Occipital lobe (tissue), 2 donors: ENCODE results near the gene DEPDC4. TPM values are rescaled to one million over a fixed set of nuclear protein-coding genes. Genes with fewer than 3 reads are reported as not detected.
"Not testable (repeated sequence)": the region's sequence is repeated elsewhere in the genome, so short reads cannot be mapped to it uniquely, and the experiment has no call there.

Experiments
- DNase-seq: peaks from one replicate; lab custom pipeline; 2025; lab: John Stamatoyannopoulos, UW
- total RNA-seq: library from RNA; depleted of rRNA; stranded (reverse); fragments of >200 nt; gene quantifications from one replicate; pipeline ENCODE4 v1.2.3, GENCODE V29; 2014

DEPDC4 gene
- total RNA-seq, 1 donor from 2014 or later, result 1.2 TPM

GRCh38 chr12:100265107-100265506 lies 1.8 kb downstream of the DEPDC4 start:
- not testable (repeated sequence) for DNase-seq

GRCh38 chr12:100263131-100263530 lies 3.7 kb downstream of the DEPDC4 start:
- no peak for DNase-seq

DNA sequence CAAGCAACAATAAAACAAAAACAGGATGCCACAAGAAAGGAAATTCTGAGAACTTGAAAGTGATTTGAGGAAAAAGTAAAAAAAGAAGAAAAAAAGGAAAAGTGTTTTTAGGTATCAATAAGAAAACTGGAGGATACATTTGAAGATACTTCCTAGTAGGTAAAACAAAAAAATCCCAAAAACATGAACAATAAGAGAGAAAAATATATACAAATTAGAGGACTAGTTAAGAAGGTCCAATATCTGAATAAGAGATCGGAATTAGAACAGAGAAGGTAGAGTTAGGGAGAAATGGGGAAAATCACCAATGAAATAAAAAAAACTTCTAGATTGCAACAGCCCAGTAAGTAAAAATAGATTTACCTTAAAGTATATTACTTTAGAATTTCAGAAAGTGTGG lies 8.8 kb downstream of the DEPDC4 start:
- DNase-seq, result no peak

- DNase-seq, result no peak
These were observed 12.0 kb downstream of the DEPDC4 start for GRCh38 chr12:100254876-100255275.

DNA sequence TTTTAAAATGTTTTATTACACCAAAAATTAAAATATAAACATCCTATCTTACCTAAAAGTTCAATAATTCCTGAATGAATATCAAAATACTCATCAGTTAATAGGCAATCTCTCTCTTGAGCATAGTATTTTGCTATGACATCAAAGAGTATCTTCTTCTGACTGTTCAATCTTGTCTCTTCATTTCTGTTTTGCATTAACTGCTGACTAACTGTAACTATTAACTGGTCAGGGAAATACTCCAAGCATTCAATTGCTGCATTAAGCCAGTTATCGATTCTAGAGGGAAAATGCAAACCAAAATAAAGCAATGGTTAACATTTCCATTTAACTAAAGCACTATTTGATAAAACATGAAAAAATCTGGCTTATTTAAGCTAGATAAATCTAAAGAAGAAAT lies 13.4 kb downstream of the DEPDC4 start:
- no peak for DNase-seq

GRCh38 chr12:100251917-100252316 lies 15.0 kb downstream of the DEPDC4 start:
- no peak for DNase-seq

DNA sequence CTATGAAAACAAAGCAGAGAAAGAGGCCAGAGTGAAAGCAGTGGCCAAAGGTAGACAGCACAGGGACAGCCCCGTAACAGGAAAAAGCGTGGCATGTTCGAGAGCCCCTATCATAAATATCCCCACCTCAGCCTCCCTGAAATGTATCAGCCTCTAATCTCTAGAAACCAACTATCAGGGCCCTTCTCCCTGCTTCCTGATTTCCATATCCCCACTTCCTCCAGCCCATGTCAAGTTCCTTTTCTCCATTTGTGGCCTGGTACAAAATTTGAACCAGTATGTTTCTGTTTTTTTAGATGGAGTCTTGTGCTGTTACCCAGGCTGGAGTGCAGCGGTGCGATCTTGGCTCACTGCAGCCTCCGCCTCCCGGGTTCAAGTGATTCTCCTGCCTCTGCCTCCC lies 16.9 kb downstream of the DEPDC4 start:
- DNase-seq, result no peak

DNA sequence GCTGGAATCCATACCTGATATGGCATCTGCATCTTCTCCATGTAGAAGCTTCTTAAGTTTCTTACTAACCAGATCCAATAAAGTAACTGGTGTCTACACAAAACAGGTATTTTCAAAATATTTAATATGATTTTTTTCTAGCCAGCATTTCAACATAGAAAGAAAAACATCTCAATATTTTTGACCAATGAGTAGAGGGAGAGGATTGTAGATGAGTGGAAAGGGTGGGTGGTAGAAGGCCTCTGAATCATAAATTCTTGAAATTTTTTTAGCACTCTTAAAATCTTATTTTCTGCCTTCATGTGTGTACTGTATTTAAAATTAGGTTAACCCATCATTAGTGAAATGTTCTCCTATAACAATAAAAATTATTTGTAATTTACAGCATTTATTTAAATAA lies 18.0 kb downstream of the DEPDC4 start:
- no peak for DNase-seq

DNA sequence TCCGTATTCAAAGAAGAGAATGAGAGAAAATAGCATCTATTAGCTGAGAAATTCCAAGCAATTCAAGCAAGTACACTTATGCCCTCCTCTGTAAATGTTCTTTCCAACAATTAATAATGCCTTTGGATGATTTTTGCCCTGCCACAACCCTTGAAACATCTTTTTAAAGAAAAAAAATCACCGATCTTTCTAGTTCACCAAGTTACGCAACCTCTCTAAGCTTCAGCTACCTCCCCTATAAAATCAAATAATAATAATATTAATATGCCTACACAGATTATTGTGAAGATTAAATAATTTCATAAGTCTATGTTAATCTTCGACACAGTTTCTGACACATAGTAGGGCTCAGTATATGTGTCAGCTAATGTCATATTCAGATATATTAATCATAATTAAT lies 19.1 kb downstream of the DEPDC4 start:
- no peak for DNase-seq

GRCh38 chr12:100243137-100243536 lies 23.7 kb downstream of the DEPDC4 start:
- DNase-seq, result no peak

DNA sequence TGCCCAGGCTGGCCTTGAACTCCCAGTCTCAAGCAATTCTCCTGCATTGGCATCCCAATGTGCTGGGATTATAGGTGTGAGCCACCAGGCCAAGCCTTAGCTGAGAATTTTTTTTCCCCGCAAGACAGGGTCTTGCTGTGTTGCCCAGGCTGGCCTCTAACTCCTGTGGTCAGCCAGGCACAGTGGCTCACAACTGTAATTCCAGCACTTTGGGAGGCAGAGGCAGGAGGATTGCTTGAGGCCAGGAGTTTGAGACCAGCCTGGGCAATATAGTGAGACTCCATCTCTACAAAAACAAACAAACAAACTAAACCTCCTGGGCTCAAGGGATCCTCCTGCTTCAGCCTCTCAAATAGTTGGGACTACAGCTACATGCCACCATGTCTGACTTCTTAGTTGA lies 27.3 kb downstream of the DEPDC4 start:
- DNase-seq, result no peak

DNA sequence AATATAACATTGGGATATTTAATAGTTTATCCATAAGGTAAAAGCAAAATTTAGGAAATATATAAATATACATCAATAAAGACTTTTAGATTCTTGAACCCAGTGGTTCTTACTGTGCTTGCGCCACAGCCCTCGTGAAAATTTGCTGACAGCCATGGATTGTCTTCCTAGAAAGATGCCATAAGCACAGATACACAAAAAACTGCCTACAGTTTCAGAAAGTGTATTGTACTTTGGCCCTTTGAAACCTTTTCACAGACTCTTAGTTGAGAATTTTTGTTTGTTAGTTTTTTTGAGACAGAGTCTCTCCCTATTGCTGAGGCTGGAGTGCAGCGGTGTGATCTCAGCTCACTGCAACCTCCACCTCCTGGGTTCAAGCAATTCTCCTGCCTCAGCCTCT lies 28.1 kb downstream of the DEPDC4 start:
- no peak for DNase-seq

DNA sequence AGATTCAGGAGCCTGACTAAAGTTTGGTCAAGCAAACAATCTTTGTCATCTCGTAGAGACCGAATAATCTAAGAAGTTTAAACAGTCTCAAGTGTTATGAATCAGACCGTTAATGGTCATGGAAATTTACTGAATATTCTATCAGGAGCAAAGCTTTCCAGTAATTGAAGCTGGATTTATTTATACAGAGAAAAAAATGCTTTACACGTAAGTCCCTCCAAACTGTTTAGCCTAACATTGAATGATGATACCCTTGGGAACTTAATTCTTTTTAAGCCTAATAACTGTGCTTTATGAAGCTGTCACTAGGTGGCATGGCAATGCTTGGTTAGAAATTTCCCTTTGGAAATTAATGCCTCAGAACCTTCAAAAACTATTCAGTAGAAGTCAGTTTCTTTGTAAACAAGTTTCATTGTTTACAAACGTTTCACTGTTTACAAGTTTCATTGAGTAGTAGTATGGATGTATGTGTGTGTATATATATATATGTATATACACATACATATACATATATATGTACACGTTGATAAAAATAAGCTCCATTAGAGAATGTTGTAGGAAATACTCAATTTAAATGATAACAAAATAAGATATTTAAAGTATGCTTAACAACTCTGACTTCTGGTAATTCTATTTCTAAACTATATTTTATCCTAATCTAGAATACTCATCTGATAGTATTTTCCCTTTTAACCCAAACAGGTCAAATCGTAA lies 32.1 kb downstream of the DEPDC4 start:
- no peak for DNase-seq

DNA sequence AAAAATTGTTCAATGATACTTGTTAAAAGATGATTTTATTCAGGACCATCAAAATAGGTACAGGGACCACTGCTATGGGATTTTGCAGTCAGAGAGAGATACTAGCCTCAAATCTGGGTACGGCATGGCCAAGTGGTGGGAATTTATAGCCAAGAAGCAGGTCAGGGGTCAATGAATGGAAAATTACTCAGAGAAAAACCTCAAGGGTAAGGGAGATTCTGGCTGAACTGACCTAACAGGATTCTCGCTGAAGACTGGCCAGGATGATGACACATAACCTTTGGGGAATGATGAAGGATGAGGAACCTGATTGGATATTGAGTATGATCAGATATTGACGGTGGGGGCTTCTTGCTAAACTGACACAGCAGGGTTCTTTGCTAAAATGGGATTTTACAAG lies 32.7 kb downstream of the DEPDC4 start:
- DNase-seq, result no peak

DNA sequence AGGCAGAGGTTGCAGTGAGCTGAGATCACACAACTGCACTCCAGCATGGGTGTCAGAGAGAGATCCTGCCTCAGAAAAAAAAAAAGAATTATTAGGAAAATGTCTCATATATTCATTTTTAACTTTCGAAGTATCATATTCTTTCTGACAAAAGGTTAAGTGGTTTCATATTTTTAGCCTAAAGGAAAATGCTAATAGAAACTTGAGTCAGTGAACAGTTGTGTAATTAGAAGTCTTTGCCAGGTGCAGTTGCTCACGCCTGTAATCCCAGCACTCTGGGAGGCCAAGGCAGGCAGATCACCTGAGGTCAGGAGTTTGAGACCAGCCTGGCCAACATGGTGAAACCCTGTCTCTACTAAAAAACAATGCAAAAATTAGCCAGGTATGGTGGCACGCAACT lies 35.0 kb downstream of the DEPDC4 start:
- DNase-seq, result not testable (repeated sequence)

GRCh38 chr12:100229876-100230275 lies 37.0 kb downstream of the DEPDC4 start:
- no peak for DNase-seq

DNA sequence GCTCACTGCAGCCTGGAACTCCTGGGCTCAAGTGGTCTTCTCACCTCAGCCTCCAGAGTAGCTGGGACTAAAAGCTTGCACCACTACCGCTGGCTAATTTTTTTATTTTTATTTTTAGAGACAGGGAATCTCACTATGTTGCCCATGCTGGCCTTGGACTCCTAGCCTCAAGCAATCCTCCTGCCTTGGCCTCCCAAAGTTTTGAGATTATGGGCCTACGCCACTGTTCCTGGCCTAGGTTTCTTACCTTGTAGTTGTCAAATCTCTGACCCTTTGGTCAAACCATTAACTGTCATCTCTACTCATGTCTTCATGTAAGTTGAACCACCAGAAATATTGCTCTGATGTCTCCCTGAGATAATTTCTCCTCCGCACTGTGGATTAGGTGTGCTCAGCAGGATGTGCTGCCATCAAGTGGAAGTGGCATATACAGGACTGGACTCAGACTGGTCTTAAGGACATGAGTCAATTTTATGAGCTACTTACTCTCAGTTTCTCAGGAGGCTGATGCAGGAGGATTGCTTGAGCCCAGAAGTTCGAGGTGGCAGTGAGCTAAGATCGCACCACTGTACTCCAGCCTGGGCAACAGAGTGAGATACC lies 37.7 kb downstream of the DEPDC4 start:
- DNase-seq, result no peak

GRCh38 chr12:100225491-100225890 lies 41.4 kb downstream of the DEPDC4 start:
- DNase-seq, result no peak

- DNase-seq, result not testable (repeated sequence)
These were observed 44.7 kb downstream of the DEPDC4 start for GRCh38 chr12:100222173-100222572.

- no peak for DNase-seq
These were observed 45.4 kb downstream of the DEPDC4 start for GRCh38 chr12:100221523-100221922.

GRCh38 chr12:100219328-100220109 lies 47.4 kb downstream of the DEPDC4 start:
- DNase-seq, result no peak

DNA sequence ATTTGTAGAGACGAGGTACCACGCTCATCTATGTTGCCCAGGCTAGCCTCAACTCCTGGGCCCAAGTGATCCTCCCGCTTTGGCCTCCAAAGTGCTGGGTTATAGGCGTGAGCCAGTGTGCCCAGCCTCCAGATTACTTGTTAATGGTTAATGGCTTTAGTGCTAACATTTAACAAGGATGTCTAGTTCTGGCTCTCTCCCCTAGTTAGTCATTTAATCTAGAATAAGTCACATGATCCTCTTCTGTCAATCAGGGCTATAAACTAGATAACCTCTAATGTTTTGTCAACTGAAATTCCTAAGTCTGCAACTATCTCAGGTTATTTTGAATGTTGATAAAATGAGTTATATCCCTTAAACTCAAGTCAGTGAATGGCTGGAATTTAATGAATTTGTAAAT lies 50.5 kb downstream of the DEPDC4 start:
- no peak for DNase-seq

GRCh38 chr12:100215209-100215608 lies 51.7 kb downstream of the DEPDC4 start:
- DNase-seq, result no peak
